A549 (cell line): Measurements from ENCODE around the gene ELL2. TPM values are rescaled to one million over a fixed set of nuclear protein-coding genes. Genes with fewer than 3 reads are reported as not detected.

ENCODE experiments used
- ATAC-seq, 2 experiments: fragments of 200-7000 bp in 1 of 2; fragments of >200 bp in 1 of 2; cut with Nextera tagmentation in 1 of 2; cut with Tn5 transposase in 1 of 2; 3 replicates each; pipeline versions ENCODE4 v1.8.0 to v1.9.1; 2018 to 2020; ENCODE audit warnings: mild to moderate bottlenecking in 1 of 2, moderate library complexity in 1 of 2
- CTCF ChIA-PET: fragments of 300-600 bp; sonication (Branson Sonifier 250); formaldehyde crosslinking; extraction: SDS; loops from one replicate; lab custom pipeline; 2021; ENCODE audit warnings: antibody characterized with exemption, inconsistent platforms; lab: Yijun Ruan, JAX
- POLR2A ChIA-PET: fragments of 350-600 bp; formaldehyde crosslinking; extraction: SDS; loops from one replicate; lab custom pipeline; 2021; ENCODE audit warnings: antibody characterized with exemption, inconsistent platforms; lab: Yijun Ruan, JAX
- DNase-seq, 2 experiments: peaks; one replicate each; pipeline versions ENCODE4 v3.0.0 to v3.0.0-alpha.2; 2011 to 2016; ENCODE audit warnings: low read depth in 1 of 2, low spot score in 1 of 2
- FAIRE-seq: peaks from 2 replicates; lab custom pipeline; 2011; peaks lifted over from hg19 to GRCh38; lab: Jason Lieb, UNC
- H3K27ac ChIP-seq, 2 experiments: fragments of >200 bp; sonication (Bioruptor Twin); formaldehyde crosslinking; 3 replicates each; pipeline ENCODE4 v1.5.1; 2016 to 2017
- H3K4me1 ChIP-seq: fragments of >200 bp; sonication (Bioruptor Twin); formaldehyde crosslinking; 3 replicates; pipeline ENCODE4 v1.6.1; 2016
- H3K4me2 ChIP-seq: fragments of >200 bp; sonication (Bioruptor Twin); formaldehyde crosslinking; 3 replicates; pipeline ENCODE4 v1.6.1; 2016
- H3K4me3 ChIP-seq: fragments of >200 bp; sonication (Bioruptor Twin); formaldehyde crosslinking; 3 replicates; pipeline ENCODE4 v1.5.1; 2016
- H3K9me3 ChIP-seq: fragments of >200 bp; sonication (Bioruptor Twin); formaldehyde crosslinking; 3 replicates; pipeline ENCODE4 v1.6.1; 2016
- BCL3 ChIP-seq: fragments of >200 bp; sonication (Bioruptor Twin); formaldehyde crosslinking; IDR thresholded peaks from 3 replicates; pipeline ENCODE4 v1.6.1; 2016
- BHLHE40 ChIP-seq: IDR thresholded peaks from 2 replicates; pipeline ENCODE4 v1.6.1; 2012; ENCODE audit warnings: low read depth, low read length, inconsistent platforms
- CBX2 ChIP-seq: fragments of 200-600 bp; sonication (generic); IDR thresholded peaks from 2 replicates; pipeline ENCODE4 v1.6.1; 2016; ENCODE audit warnings: low read depth, mild to moderate bottlenecking, borderline replicate concordance
- CBX8 ChIP-seq: fragments of 200-600 bp; sonication (generic); IDR thresholded peaks from 2 replicates; pipeline ENCODE4 v1.6.1; 2016
- CEBPB ChIP-seq, 2 experiments: fragments of >200 bp in 1 of 2; sonication (Bioruptor Twin) in 1 of 2; formaldehyde crosslinking in 1 of 2; IDR thresholded peaks; 2 replicates each; pipeline ENCODE4 v1.6.1; 2012 to 2016
- CHD2 ChIP-seq: fragments of 150-350 bp; IDR thresholded peaks from 2 replicates; pipeline ENCODE4 v1.6.1; 2014; ENCODE audit warnings: low read length; ENCODE audit not compliant: partially characterized antibody
- CHD4 ChIP-seq: fragments of 200-600 bp; sonication (generic); IDR thresholded peaks from 2 replicates; pipeline ENCODE4 v1.6.1; 2016; ENCODE audit warnings: antibody characterized with exemption, mild to moderate bottlenecking, borderline replicate concordance
- E2F6 ChIP-seq: IDR thresholded peaks from 2 replicates; pipeline ENCODE4 v1.6.1; 2012; ENCODE audit warnings: low read depth, borderline replicate concordance
- FOSB ChIP-seq: fragments of 250-450 bp; sonication (Bioruptor Pico); IDR thresholded peaks from 2 replicates; pipeline ENCODE4 v1.5.0; 2020; ENCODE audit warnings: mild to moderate bottlenecking, moderate library complexity
- FOSL2 ChIP-seq, 2 experiments: fragments of 450-650 bp in 1 of 2; fragments of >200 bp in 1 of 2; sonication (Bioruptor Twin) in 1 of 2; formaldehyde crosslinking; IDR thresholded peaks; 2 replicates each; pipeline versions ENCODE4 v1.5.0 to v1.6.1; 2016 to 2020; ENCODE audit warnings: mild to moderate bottlenecking in 1 of 2, moderate library complexity in 1 of 2
- FOXS1 ChIP-seq: fragments of 250-450 bp; sonication (Bioruptor Pico); IDR thresholded peaks from 2 replicates; pipeline ENCODE4 v1.5.0; 2020; ENCODE audit warnings: mild to moderate bottlenecking, moderate library complexity
- HDAC2 ChIP-seq: fragments of 200-600 bp; sonication (generic); IDR thresholded peaks from 2 replicates; pipeline ENCODE4 v1.6.1; 2016
- HEYL ChIP-seq: fragments of 250-450 bp; sonication (Bioruptor Pico); IDR thresholded peaks from 2 replicates; pipeline ENCODE4 v1.8.0; 2021; ENCODE audit warnings: mild to moderate bottlenecking, moderate library complexity
- HOXA7 ChIP-seq: fragments of 250-450 bp; sonication (Bioruptor Pico); IDR thresholded peaks from 2 replicates; pipeline ENCODE4 v1.5.0; 2020; ENCODE audit warnings: mild to moderate bottlenecking, moderate library complexity
- HOXB13 ChIP-seq: fragments of 250-450 bp; sonication (Bioruptor Pico); IDR thresholded peaks from 2 replicates; pipeline ENCODE4 v1.5.0; 2020; ENCODE audit warnings: low read depth, mild to moderate bottlenecking, moderate library complexity
- JUN ChIP-seq, 2 experiments: fragments of >200 bp; sonication (Bioruptor Twin); formaldehyde crosslinking; IDR thresholded peaks; 2 replicates in 1 of 2; 3 replicates in 1 of 2; pipeline ENCODE4 v1.6.1; 2016 to 2017
- KDM5A ChIP-seq: fragments of 200-600 bp; sonication (generic); IDR thresholded peaks from 2 replicates; pipeline ENCODE4 v1.6.1; 2016; ENCODE audit warnings: antibody characterized with exemption, mild to moderate bottlenecking
- MYC ChIP-seq: IDR thresholded peaks from 2 replicates; pipeline ENCODE4 v1.6.1; 2012; ENCODE audit warnings: mild to moderate bottlenecking, inconsistent platforms, low read length, improper control_type of control experiment, borderline replicate concordance
- NPAS2 ChIP-seq: fragments of 250-450 bp; sonication (Bioruptor Pico); IDR thresholded peaks from 2 replicates; pipeline ENCODE4 v1.8.0; 2022; ENCODE audit warnings: mild to moderate bottlenecking, moderate library complexity, borderline replicate concordance
- POLR2AphosphoS2 ChIP-seq: conservative IDR thresholded peaks from 2 replicates; pipeline ENCODE4 v1.6.1; 2012; ENCODE audit warnings: low read length, improper control_type of control experiment, inconsistent platforms
- RAD21 ChIP-seq, 2 experiments: fragments of >200 bp in 1 of 2; sonication (Bioruptor Twin) in 1 of 2; formaldehyde crosslinking in 1 of 2; IDR thresholded peaks in 1 of 2; conservative IDR thresholded peaks in 1 of 2; 2 replicates in 1 of 2; 3 replicates in 1 of 2; pipeline ENCODE4 v1.6.1; 2012 to 2018; ENCODE audit warnings: inconsistent platforms in 1 of 2
- RARB ChIP-seq: fragments of 250-450 bp; sonication (Bioruptor Pico); IDR thresholded peaks from 2 replicates; pipeline ENCODE4 v1.8.0; 2021; ENCODE audit warnings: mild to moderate bottlenecking, moderate library complexity
- RCOR1 ChIP-seq: fragments of 150-350 bp; IDR thresholded peaks from 2 replicates; pipeline ENCODE4 v1.6.1; 2014; ENCODE audit warnings: antibody characterized with exemption, low read length, low read depth
- SREBF2 ChIP-seq: fragments of 450-650 bp; IDR thresholded peaks from 2 replicates; pipeline ENCODE4 v1.6.1; 2014; ENCODE audit warnings: mild to moderate bottlenecking, moderate library complexity
- ZC3H11A ChIP-seq: fragments of 450-650 bp; IDR thresholded peaks from 2 replicates; pipeline ENCODE4 v1.6.1; 2014; ENCODE audit warnings: antibody characterized with exemption, mild to moderate bottlenecking
- ZNF302 ChIP-seq: fragments of 250-450 bp; sonication (Bioruptor Pico); IDR thresholded peaks from 2 replicates; pipeline ENCODE4 v1.9.0; 2021; ENCODE audit warnings: inconsistent platforms, mild to moderate bottlenecking, moderate library complexity
- WGBS: methylation state at CpG from one replicate; pipeline ENCODE4 v1.1.6; 2017; ENCODE audit errors: missing lambda C conversion rate; 5-methylcytosine and 5-hydroxymethylcytosine counted together
- polyA plus RNA-seq, 4 experiments: library from polyadenylated mRNA; depleted of rRNA in 3 of 4; stranded (reverse); fragments of >200 nt; fragmentation: RNase III in 1 of 4; extraction: RNeasy Plus Mini Kit Qiagen cat#74134 plus additional on column Dnase treatment in 1 of 4; gene quantifications; 2 replicates in 3 of 4; 3 replicates in 1 of 4; pipeline ENCODE4 v1.2.3, GENCODE V29; 2011 to 2017
- TF ChIP-seq, protein P1 (sequence below): fragments of >200 bp; sonication (Bioruptor Twin); formaldehyde crosslinking; IDR thresholded peaks from 2 replicates; pipeline ENCODE4 v1.6.1; 2016
- TF ChIP-seq, protein P2 (sequence below): fragments of 450-650 bp; IDR thresholded peaks from 2 replicates; pipeline ENCODE4 v1.6.1; 2014; ENCODE audit warnings: antibody characterized with exemption

ELL2 gene
- polyA plus RNA-seq, 2 of the 4 experiments (the other 2 are of a cell fraction): 11.8 to 24.2 TPM

- H3K4me2 ChIP-seq: no peak overlapping the region
- WGBS: 95% methylated on average over 1 of the region's 1 CpG
- CTCF ChIA-PET: no interaction called here
Observed at GRCh38 chr5:95993776-95994175, 32.1 kb upstream of the ELL2 start.

GRCh38 chr5:95993266-95993665 lies 31.6 kb upstream of the ELL2 start:
- no peaks in the 10 kb centered on the region for H3K4me1 ChIP-seq
- H3K4me2 ChIP-seq: no peak overlapping the region
- TF ChIP-seq HOXB13 (CRISPR knock-in tag): no peak
- no peak for TF ChIP-seq CHD4
- no peak for TF ChIP-seq CHD2
- no peak for TF ChIP-seq CBX2
- no peak for TF ChIP-seq FOXS1 (CRISPR knock-in tag)
- TF ChIP-seq, protein P1, sequence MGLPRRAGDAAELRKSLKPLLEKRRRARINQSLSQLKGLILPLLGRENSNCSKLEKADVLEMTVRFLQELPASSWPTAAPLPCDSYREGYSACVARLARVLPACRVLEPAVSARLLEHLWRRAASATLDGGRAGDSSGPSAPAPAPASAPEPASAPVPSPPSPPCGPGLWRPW: no peak
- TF ChIP-seq KDM5A: no peak
- no peak for TF ChIP-seq RCOR1
- TF ChIP-seq HOXA7: no peak
- no peak for TF ChIP-seq BHLHE40
- TF ChIP-seq, all 56 proteins: peak for 0
- ATAC-seq (no peak), FAIRE-seq (no peak), DNase-seq (no peak)
- POLR2A ChIA-PET: no interaction called here
- CTCF ChIA-PET: no interaction called here
- Histone ChIP-seq H3K9me3 (no peaks in the 10 kb centered on the region), H3K4me3 (no peak overlapping the region), H3K27ac (no peak overlapping the region)

More at GRCh38 chr5:95993776-95994175, 32.1 kb upstream of the ELL2 start:
- no peak for TF ChIP-seq POLR2AphosphoS2
- TF ChIP-seq RAD21 (conservative IDR thresholded peaks at IDR 0.05 in 1 of 2, IDR thresholded peaks at IDR 0.05 in 1 of 2): no peak
- TF ChIP-seq, all 56 proteins: peak for 0
- H3K27ac ChIP-seq: no peak overlapping the region
- no peaks in the 10 kb centered on the region for H3K9me3 ChIP-seq
- ATAC-seq (no peak), DNase-seq (no peak), FAIRE-seq (no peak)
- no peaks in the 10 kb centered on the region for H3K4me1 ChIP-seq
- H3K4me3 ChIP-seq: no peak overlapping the region
- POLR2A ChIA-PET: no interaction called here

- FAIRE-seq (no peak), ATAC-seq (no peak), DNase-seq (no peak)
- ChIA-PET CTCF (interaction anchor here (1.6 kb wide), 1 partner anchor 97 kb away, joined by 3 read pairs; no protein-coding TSS in a partner anchor), POLR2A (interaction anchor here (0.5 kb wide), 1 partner anchor 284 kb away, joined by 6 read pairs; no protein-coding TSS in a partner anchor)
- Histone ChIP-seq H3K4me3 (no peak overlapping the region), H3K4me1 (peaks cover 13% of the 10 kb centered on the region), H3K4me2 (no peak overlapping the region), H3K27ac (no peak overlapping the region), H3K9me3 (no peaks in the 10 kb centered on the region)
- WGBS: 82% methylated on average over 1 of the region's 1 CpG
- TF ChIP-seq CBX8 (no peak), JUN (IDR thresholded peaks at IDR 0.05) (no peak), RAD21 (conservative IDR thresholded peaks at IDR 0.05 in 1 of 2, IDR thresholded peaks at IDR 0.05 in 1 of 2) (no peak), MYC (no peak), FOSB (no peak), NPAS2 (CRISPR knock-in tag) (no peak), SREBF2 (no peak), ZNF302 (CRISPR knock-in tag) (no peak)
- TF ChIP-seq, protein P1: no peak
Observed at GRCh38 chr5:95989283-95990048, 27.8 kb upstream of the ELL2 start.

DNA sequence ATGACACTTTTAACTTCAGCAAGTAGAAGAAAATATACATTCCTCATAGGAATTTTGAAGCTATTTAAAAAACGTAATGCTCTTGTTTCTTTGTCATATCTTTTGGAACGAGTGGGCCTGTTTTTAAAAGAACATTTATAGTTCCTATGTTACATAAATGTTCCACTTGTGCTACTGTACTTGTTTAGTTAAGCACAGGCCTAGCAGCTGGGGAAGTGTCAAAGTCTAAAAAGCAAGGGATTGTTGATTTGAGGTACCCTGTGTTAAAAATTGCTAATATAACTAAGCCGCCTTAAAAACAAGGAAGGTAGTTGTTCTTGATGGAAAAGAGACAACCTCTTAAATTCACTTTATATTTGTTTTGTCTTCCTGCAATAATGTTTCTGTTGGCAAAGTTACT lies 27.2 kb upstream of the ELL2 start:
- ChIA-PET CTCF (interaction anchor here (1.3 kb wide), 1 partner anchor 27 kb away, joined by 4 read pairs; the partner anchor contains the start of gene ELL2), POLR2A (no interaction called here)
- no peak overlapping the region for H3K4me2 ChIP-seq
- H3K4me1 ChIP-seq: peaks cover 19% of the 10 kb centered on the region
- no peaks in the 10 kb centered on the region for H3K9me3 ChIP-seq
- H3K4me3 ChIP-seq: no peak overlapping the region
- ATAC-seq (no peak), FAIRE-seq (no peak), DNase-seq (no peak)
- WGBS: 88% methylated on average over 3 of the region's 3 CpGs
- H3K27ac ChIP-seq: no peak overlapping the region
- TF ChIP-seq, protein P1: no peak
- TF ChIP-seq HEYL (CRISPR knock-in tag): no peak
- no peak for TF ChIP-seq CEBPB (IDR thresholded peaks at IDR 0.05)
- no peak for TF ChIP-seq FOSL2 (IDR thresholded peaks at IDR 0.05)
- no peak for TF ChIP-seq FOSL2 (CRISPR knock-in tag; IDR thresholded peaks at IDR 0.05)
- TF ChIP-seq HDAC2: no peak
- TF ChIP-seq BCL3: no peak
- no peak for TF ChIP-seq RARB (CRISPR knock-in tag)
- no peak for TF ChIP-seq E2F6
- TF ChIP-seq BHLHE40: no peak
- no peak for TF ChIP-seq ZC3H11A
- TF ChIP-seq, protein P2, sequence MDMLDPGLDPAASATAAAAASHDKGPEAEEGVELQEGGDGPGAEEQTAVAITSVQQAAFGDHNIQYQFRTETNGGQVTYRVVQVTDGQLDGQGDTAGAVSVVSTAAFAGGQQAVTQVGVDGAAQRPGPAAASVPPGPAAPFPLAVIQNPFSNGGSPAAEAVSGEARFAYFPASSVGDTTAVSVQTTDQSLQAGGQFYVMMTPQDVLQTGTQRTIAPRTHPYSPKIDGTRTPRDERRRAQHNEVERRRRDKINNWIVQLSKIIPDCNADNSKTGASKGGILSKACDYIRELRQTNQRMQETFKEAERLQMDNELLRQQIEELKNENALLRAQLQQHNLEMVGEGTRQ: no peak
